Superior temporal gyrus (tissue), 1 donor: Measurements from ENCODE around the gene H3-3A.

ENCODE experiments used
- DNase-seq: peaks from one replicate; pipeline ENCODE4 v3.0.0-alpha.2; 2016; ENCODE audit errors: extremely low spot score

The H3-3A gene

DNA sequence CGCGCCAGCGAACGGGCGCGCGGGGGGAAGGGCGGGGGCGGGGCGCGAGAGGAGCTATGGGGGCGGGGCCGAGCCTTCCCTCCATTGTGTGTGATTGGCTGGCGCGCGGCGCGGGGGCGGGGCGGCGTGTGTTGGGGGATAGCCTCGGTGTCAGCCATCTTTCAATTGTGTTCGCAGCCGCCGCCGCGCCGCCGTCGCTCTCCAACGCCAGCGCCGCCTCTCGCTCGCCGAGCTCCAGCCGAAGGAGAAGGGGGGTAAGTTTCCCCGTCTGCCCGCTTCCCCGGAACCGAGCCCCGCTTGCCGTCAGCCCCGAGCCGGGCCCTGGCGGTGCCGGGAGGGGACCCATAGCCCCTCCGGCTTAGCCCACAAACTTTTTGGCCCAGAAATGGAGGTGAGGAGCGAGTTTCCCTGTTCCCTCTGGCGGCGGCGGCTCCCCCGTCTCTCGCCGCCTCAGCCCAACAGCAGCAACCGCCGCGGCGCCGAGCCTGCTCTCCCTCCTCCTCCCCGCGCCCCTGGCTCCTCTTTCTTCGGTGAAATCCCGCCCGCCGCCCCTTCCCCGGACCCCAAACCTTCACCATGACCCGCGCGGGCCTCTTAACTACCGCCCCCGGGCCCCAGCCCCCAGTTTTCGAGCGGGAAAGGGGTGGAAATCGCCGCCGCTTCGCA lies at the start of gene H3-3A:
TSS of gene H3-3A (plus strand) at position 159 of the 666 bp plus-strand sequence. CDS start 1,636 bp downstream, outside the sequence.
- peak; percentile 91 for DNase-seq

GRCh38 chr1:226017070-226017469 lies 45.4 kb upstream of the H3-3A start:
- DNase-seq, result no peak

GRCh38 chr1:226019572-226019971 lies 42.9 kb upstream of the H3-3A start:
- no peak for DNase-seq

DNA sequence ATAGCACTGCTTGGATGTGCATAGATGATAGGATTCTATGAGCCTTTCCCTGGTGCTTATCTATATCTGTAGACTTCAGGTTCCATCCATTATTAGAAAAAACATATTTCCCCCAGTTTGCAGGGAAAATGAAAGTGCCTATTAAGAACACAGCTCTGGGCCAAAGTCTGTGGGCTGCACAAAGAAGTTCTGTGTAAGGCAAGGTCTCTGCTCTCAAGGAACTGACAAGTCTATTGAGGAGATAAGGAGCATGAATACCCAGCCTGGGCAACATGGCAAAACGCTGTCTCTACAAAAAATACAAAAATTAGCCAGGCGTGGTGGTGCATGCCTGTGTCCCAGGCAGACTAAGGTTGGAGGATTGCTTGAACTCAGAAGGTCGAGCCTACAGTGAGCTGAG lies 41.1 kb upstream of the H3-3A start:
- no peak for DNase-seq

- DNase-seq, result no peak
These were observed 40.7 kb upstream of the H3-3A start for GRCh38 chr1:226021801-226022200.

GRCh38 chr1:226023735-226024134 lies 38.8 kb upstream of the H3-3A start:
- no peak for DNase-seq

- DNase-seq, result no peak
These were observed 35.7 kb upstream of the H3-3A start for GRCh38 chr1:226026833-226027232.

DNA sequence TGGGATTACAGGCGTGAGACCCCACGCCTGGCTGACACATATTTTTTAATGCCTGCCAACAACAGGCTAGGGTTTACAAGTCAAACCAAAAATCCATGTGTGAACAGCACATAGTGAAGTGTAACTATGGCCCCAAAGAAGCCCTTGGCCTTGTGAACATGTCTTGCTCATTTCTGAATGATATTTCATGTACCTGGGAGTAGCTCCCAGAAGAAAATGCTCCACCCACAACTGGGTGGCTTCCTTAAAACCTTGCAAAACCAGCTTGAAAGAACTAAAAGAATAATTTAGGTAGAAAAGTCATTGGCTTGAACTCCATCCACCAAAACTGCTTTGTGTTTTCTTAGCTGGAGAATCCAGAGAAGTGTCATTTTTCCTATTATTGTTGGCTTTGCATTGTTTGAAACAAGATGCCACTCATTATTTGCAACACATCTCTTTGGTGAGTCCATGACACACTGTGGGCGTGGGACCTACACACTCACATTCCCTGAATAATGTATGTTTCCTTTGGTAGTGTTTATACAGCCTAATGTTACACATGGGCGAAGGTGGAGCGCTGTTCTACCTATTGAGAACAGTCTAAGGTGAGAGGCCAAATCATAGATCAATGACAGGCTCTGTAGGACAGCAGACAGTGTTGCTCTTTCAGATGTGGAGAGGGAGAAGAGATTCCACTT lies 34.8 kb upstream of the H3-3A start:
- no peak for DNase-seq

DNA sequence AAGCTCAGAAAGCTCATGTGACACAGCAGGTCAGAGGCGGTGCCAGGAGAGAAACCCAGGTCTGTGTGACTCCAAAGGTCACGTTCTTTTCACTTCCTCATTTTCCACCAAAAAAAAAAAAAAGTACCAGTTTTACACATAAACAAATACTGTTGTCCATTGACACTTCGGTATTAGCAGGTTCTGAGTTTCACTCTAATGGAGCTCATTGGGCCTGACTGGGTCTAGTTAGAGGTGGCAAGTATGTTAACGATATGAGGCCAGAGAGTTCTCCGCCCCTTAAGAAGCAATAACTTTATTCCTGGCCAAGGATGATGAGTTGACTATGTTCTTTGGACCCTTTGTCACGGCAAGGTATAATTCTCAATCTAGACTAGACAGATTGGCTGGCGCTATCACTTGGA lies 33.4 kb upstream of the H3-3A start:
- no peak for DNase-seq

GRCh38 chr1:226029568-226030225 lies 32.8 kb upstream of the H3-3A start:
- DNase-seq, result no peak

DNA sequence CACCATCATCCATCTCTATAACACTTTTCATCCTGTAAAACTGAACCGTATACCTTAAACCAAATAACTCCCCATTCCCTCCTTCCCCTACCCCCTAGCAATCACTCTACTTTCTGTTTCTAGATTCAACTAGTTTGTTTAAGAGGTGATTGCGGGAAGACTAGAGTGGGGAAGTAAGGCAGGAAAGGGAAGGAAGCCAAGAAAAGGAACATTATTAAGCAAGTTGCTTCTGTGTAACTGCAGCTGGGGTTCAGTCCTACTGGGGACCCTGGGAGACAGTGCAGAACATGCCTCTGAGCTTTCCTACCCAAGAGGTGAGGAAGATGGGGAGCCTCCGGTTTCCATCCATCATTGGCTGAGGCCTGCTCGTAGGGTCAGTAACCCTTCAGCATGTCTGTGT lies 28.9 kb upstream of the H3-3A start:
- DNase-seq, result no peak

DNA sequence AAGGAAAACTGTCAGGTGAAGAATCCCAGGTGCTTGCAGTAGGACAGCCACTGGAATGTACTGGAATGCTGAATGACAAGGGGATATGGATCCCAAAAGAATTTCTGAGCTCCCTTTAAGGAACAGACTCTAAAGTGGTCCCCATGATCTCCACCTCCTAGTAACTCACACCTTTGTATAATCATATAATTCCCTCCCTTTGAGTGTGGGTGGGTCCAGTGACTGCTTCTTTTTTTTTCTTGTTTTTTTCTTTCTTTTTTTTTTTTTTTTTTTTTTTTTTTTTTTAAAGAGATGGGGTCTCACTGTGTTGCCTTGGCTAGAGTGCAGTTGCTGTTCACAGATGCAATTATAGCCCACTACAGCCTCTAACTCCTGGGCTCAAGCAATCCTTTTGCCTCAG lies 28.5 kb upstream of the H3-3A start:
- DNase-seq, result no peak

GRCh38 chr1:226034482-226034881 lies 28.0 kb upstream of the H3-3A start:
- DNase-seq, result peak; percentile 68

- no peak for DNase-seq
These were observed 26.6 kb upstream of the H3-3A start for GRCh38 chr1:226035915-226036314.

- no peak for DNase-seq
These were observed 23.9 kb upstream of the H3-3A start for GRCh38 chr1:226038661-226039060.

- DNase-seq, result no peak
These were observed 21.1 kb upstream of the H3-3A start for GRCh38 chr1:226041419-226041818.

DNA sequence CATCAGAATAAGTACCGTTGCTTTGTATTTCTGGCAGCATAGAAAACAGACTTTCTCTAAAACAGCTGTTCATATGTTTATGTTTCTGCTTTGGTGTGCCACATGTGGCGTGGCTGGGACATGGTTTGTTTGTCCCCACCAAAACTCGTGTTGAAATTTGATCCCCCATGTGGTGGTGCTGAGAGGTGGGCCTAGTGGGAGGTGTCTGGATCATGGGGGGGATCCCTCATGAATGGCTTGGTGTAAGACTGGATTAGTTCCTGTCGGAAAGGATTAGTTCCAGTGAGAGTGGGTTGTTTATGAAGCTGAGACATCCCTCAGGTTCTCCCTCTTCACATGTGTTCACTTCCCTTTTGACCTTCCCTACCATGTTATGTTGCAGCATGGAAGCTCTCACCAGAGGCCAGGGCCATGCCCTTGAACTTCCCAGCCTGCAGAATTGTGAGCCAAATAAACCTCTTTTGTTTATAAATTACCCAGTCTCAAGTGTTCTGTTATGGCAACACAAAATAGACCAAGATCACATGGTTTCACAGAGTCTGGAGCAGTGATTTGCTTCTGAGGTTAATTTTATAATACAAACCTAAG lies 17.9 kb upstream of the H3-3A start:
- no peak for DNase-seq

DNA sequence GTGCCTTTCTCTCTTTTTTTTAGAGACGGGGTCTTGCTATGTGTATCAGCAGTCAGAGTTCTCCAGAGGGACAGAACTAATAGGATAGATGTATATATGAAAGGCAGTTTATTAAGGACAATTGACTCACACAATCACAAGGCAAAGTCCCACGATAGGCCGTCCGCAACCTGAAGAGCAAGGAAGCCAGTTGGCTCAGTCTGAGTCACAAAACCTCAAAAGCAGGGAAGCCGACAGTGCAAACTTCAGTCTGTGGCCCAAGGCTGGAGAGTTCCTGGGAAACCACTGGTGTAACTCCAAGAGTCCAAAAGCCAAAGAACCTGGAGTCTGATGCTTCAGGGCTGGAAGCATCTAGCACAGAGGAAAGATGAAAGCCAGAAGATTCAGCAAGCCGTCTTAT lies 16.3 kb upstream of the H3-3A start:
- no peak for DNase-seq

DNA sequence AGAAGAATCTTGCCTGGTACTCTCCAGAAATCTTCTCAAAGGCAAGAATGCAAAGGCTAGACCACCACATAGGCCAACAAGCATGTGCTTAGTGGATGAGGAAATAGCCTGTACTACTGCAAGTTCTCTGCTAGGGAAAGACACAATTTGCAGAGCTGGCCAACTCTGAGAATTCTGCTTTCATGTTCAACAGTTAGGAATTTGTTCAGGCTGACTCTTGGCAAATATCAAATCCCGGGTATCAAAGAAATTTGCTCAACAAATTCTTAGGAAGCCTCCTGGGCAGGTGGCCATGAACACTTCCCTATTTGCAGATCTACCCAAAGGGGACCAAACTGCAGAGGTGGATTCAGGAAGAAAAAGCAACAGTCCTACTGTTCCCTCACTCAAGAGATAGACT lies 15.0 kb upstream of the H3-3A start:
- no peak for DNase-seq

DNA sequence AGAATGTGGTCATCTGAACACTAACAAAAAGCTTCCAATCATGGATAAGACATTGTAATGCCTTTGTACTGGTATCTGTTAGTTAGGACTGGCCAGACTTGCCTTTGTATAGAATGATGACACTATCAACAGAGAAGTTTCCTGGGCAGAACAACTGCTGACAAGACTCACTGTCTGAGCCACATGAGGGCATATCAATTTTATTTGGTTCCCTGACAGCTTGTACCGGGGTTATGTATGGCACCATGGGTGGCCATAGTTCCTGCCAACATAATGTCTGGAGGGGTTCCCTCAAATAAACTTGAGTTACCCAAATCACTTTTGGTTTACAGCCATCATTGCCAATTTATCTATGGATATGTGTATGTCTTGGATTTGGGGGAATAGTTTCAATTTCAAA lies 13.6 kb upstream of the H3-3A start:
- DNase-seq, result no peak

- DNase-seq, result no peak
These were observed 12.4 kb upstream of the H3-3A start for GRCh38 chr1:226050133-226050532.

DNA sequence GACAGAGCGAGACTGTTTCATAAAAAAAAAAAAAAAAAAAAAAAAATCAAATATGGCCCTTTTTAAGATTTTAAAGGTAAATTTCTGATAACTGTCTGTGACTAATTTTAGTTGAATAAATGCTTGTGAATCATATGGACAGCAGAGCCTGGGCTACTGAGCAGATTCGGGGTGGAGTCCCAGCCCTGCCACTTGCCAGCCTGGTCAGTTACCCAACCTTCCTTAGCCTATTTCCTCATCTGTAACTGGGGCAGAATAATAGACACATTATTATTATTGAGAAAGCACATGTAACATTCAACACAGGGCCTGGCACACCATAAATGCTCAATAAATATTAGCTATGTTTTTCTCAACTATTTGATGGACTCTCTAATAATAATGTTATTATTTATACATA lies 11.2 kb upstream of the H3-3A start:
- DNase-seq, result no peak

- DNase-seq, result no peak
These were observed 10.5 kb upstream of the H3-3A start for GRCh38 chr1:226052061-226052460.
